ENCODE measurements around the gene POPDC2.

DNA sequence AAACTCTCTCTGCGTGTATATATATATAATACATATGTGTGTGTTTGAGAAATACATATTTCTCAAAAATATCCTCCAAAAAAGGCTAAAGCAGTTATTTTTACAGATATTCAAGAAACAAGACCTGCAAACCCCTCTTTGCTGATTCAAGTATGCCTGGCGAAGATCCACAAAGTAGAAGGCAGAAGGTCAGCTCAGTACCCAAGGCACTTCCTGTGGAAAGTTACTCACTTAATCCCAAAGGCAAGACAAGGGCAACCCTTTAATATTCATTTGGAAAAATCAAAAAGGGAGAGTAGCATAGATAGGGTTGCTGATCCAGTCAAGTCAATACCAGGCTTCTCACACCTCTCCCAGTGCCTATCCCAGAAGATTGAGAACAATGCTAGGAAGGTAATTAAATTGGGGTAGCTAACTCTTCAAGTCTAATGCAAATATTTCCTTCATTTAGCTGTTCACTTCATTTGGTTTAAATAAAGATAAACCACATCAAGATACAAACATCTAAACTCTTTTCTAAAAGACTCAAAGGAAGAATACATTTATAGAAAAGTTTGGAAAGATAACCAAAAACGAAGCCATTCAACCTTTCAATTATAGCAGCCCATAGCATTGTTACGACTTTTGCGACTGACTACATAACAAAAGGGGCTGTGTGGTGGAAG, 9.6 kb upstream of the POPDC2 start:
- no peak for TF ChIP-seq HDAC2 (IDR thresholded peaks at IDR 0.05)
- no peak for TF ChIP-seq NR2C2 (IDR thresholded peaks at IDR 0.05; ENCODE audit: borderline replicate concordance, control insufficient read depth, insufficient read length, low read depth)
- TF ChIP-seq EP300 (IDR thresholded peaks at IDR 0.05; ENCODE audit: borderline replicate concordance in 1 of 2, control insufficient read depth in 1 of 2, low read depth in 2 of 2, low read length in 2 of 2) = no peak
- TF ChIP-seq, protein P1, sequence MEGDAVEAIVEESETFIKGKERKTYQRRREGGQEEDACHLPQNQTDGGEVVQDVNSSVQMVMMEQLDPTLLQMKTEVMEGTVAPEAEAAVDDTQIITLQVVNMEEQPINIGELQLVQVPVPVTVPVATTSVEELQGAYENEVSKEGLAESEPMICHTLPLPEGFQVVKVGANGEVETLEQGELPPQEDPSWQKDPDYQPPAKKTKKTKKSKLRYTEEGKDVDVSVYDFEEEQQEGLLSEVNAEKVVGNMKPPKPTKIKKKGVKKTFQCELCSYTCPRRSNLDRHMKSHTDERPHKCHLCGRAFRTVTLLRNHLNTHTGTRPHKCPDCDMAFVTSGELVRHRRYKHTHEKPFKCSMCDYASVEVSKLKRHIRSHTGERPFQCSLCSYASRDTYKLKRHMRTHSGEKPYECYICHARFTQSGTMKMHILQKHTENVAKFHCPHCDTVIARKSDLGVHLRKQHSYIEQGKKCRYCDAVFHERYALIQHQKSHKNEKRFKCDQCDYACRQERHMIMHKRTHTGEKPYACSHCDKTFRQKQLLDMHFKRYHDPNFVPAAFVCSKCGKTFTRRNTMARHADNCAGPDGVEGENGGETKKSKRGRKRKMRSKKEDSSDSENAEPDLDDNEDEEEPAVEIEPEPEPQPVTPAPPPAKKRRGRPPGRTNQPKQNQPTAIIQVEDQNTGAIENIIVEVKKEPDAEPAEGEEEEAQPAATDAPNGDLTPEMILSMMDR (IDR thresholded peaks at IDR 0.05 in 2 of 3, conservative IDR thresholded peaks at IDR 0.05 in 1 of 3; ENCODE audit: control insufficient read depth in 2 of 3, extremely low read depth in 1 of 3, insufficient read depth in 1 of 3, low read depth in 3 of 3, low read length in 3 of 3) = no peak
- no peak for TF ChIP-seq CHD4 (IDR thresholded peaks at IDR 0.05)
- TF ChIP-seq RAD51 (IDR thresholded peaks at IDR 0.05) = no peak
- TF ChIP-seq, protein P2, sequence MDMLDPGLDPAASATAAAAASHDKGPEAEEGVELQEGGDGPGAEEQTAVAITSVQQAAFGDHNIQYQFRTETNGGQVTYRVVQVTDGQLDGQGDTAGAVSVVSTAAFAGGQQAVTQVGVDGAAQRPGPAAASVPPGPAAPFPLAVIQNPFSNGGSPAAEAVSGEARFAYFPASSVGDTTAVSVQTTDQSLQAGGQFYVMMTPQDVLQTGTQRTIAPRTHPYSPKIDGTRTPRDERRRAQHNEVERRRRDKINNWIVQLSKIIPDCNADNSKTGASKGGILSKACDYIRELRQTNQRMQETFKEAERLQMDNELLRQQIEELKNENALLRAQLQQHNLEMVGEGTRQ (IDR thresholded peaks at IDR 0.05; ENCODE audit: borderline replicate concordance, low read depth, low read length) = no peak
- no peak for TF ChIP-seq EZH2 (IDR thresholded peaks at IDR 0.05; ENCODE audit: borderline replicate concordance, control insufficient read depth, low read depth, low read length)
- no peak for TF ChIP-seq TAF1 (IDR thresholded peaks at IDR 0.05; ENCODE audit: borderline replicate concordance, low read depth, low read length)
- TF ChIP-seq FOS (IDR thresholded peaks at IDR 0.05; ENCODE audit: borderline replicate concordance, extremely low read depth, insufficient read length) = no peak
- TF ChIP-seq TCF3 (IDR thresholded peaks at IDR 0.05; ENCODE audit: borderline replicate concordance, insufficient read depth, low read depth, low read length) = no peak
- TF ChIP-seq ZZZ3 (IDR thresholded peaks at IDR 0.05; ENCODE audit: control insufficient read depth, insufficient read length, low read depth) = no peak
- TF ChIP-seq SP1 (IDR thresholded peaks at IDR 0.05; ENCODE audit: low read depth, low read length) = no peak
- no peak for TF ChIP-seq RAD21 (IDR thresholded peaks at IDR 0.05; ENCODE audit: insufficient read depth, low read depth, low read length)
